ENCODE measurements around the gene ANP32A.

ANP32A gene

DNA sequence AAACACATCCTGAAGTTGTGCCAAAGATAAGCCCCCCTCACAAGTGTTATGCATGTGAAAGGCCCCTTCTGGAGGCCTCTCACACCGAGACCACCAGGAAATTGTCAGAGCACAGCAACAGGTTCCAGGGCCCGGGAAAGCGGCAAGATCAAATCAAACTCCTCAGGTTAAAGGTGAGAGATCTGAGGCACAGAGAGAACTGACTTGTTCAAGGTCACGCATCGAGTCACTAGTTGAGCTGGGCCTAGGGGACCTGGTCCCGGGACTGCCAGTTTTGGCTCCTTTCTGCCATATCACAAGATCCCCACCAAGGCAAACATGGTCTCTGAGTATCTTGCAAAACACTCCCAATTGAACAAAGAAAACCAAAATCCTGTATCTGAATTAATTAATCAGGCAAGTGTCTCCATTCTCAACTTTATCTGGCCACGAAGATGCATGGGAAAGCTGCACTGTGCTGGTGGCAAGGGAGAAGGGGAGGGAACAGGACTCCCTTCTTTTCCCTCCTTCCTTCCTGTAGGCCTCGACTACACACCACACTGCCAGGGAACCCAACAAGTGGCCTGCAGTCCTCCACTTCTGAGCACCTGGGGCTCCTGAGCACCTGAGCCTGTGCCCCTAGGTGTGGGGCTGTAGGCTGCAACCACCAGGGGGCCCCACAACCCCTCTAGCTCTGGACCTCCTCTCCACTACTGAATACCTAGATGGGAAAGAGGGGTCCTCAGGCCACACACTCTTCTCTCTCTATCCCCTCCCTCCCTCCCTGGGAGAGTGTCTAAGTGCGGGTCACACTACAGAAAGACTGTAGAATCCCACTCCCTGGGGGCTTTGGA is 37.3 kb downstream of the ANP32A start:
- Histone ChIP-seq H3K27me3 (ENCODE audit: insufficient read depth, low read length, poor library complexity) (no peaks in the 10 kb centered on the region), H2BK120ac (ENCODE audit: low read depth, low read length) (no peak overlapping the region), H3K9ac (ENCODE audit: low read length) (no peak overlapping the region), H3K23ac (ENCODE audit: low read length) (no peak overlapping the region), H3K4me1 (ENCODE audit: control insufficient read depth, low read depth, low read length) (no peaks in the 10 kb centered on the region), H4K8ac (ENCODE audit: low read depth, low read length) (no peak overlapping the region), H3K4me2 (ENCODE audit: low read length) (no peak overlapping the region), H4K5ac (ENCODE audit: low read length) (no peak overlapping the region), H2BK5ac (ENCODE audit: low read length) (no peak overlapping the region), H3K4me3 (ENCODE audit: low read length) (no peak overlapping the region), H3K27ac (ENCODE audit: low read depth, low read length) (no peak overlapping the region), H3K56ac (ENCODE audit: low read length) (no peak overlapping the region), H2BK15ac (replicated peaks; ENCODE audit: low read depth) (no peak overlapping the region), H3K4ac (ENCODE audit: low read depth, low read length) (no peak overlapping the region), H2AK5ac (ENCODE audit: low read length) (no peak overlapping the region), H3K36me3 (ENCODE audit: control insufficient read depth, insufficient read depth, low read length) (peaks cover 10% of the 10 kb centered on the region), H3K79me2 (ENCODE audit: control insufficient read depth, insufficient read depth, low read length) (peaks cover 11% of the 10 kb centered on the region), H3K18ac (ENCODE audit: low read length) (no peak overlapping the region), H3K79me1 (ENCODE audit: low read length) (peaks cover 22% of the 10 kb centered on the region)
- peak; percentile 75 for DNase-seq
- no CpG with 5 or more reads among the region's 9 CpGs for WGBS (ENCODE audit: extremely low coverage, insufficient coverage, low lambda C conversion rate)

- H3K23ac ChIP-seq (ENCODE audit: low read length): no peak overlapping the region
- peaks cover 10% of the 10 kb centered on the region for H3K36me3 ChIP-seq (ENCODE audit: control insufficient read depth, insufficient read depth, low read length)
- no peak for DNase-seq
- no peak overlapping the region for H4K5ac ChIP-seq (ENCODE audit: low read length)
- H2BK15ac ChIP-seq (replicated peaks; ENCODE audit: low read depth): no peak overlapping the region
- H2BK120ac ChIP-seq (ENCODE audit: low read depth, low read length): no peak overlapping the region
- H3K4me3 ChIP-seq (ENCODE audit: low read length): no peak overlapping the region
- H3K27ac ChIP-seq (ENCODE audit: low read depth, low read length): no peak overlapping the region
- H3K79me1 ChIP-seq (ENCODE audit: low read length): peaks cover 15% of the 10 kb centered on the region
- no peak overlapping the region for H2AK5ac ChIP-seq (ENCODE audit: low read length)
- no peak overlapping the region for H2BK5ac ChIP-seq (ENCODE audit: low read length)
- H3K4ac ChIP-seq (ENCODE audit: low read depth, low read length): no peak overlapping the region
- H3K79me2 ChIP-seq (ENCODE audit: control insufficient read depth, insufficient read depth, low read length): peaks cover 4% of the 10 kb centered on the region
- no peak overlapping the region for H3K4me2 ChIP-seq (ENCODE audit: low read length)
- no peak overlapping the region for H4K8ac ChIP-seq (ENCODE audit: low read depth, low read length)
- no peak overlapping the region for H3K9ac ChIP-seq (ENCODE audit: low read length)
- H3K56ac ChIP-seq (ENCODE audit: low read length): no peak overlapping the region
- no peaks in the 10 kb centered on the region for H3K4me1 ChIP-seq (ENCODE audit: control insufficient read depth, low read depth, low read length)
- H3K27me3 ChIP-seq (ENCODE audit: insufficient read depth, low read length, poor library complexity): no peaks in the 10 kb centered on the region
- no peak overlapping the region for H3K18ac ChIP-seq (ENCODE audit: low read length)
- no CpG with 5 or more reads among the region's 12 CpGs for WGBS (ENCODE audit: extremely low coverage, insufficient coverage, low lambda C conversion rate)
These were observed 38.0 kb downstream of the ANP32A start for GRCh38 chr15:68782589-68783161.

DNA sequence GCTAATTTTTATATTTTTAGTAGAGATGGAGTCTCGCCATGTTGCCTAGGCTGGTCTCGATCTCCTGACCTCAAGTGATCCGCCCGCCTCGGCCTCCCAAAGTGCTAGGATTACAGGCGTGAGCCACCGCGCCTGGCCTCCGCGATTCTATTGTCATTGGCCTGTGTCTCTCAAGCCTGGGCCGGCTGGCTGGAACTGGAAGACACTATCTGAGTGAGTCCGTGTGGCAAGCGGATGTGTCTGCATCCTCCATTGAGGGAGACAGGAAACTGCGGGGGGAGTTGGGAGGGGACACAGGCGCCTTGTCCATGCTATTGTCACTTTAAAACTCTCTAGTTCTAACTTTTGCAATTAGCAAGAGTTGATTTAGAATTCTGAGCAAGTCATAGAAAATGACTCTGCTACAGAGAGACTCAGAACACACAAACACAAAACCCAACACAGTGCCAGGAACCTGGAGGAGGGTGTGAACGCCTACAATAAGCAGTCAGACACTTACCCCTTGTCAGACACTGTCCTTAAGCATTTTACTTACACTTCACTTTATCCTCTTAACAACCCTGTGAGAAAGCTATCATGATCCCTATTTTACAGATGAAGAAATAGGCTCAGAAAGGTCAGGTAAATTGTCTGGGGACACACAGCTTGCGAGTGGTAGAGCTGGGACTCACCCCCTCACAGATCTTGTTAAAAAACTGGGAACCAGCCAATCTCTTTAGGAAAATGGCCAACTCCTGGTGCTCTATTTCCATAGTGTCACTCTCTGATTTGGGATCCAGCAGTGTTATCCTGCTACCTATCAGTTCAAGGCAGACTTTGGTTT is 38.7 kb downstream of the ANP32A start:
- Histone ChIP-seq H4K5ac (ENCODE audit: low read length) (no peak overlapping the region), H3K56ac (ENCODE audit: low read length) (no peak overlapping the region), H3K4me2 (ENCODE audit: low read length) (no peak overlapping the region), H3K79me1 (ENCODE audit: low read length) (peaks cover 14% of the 10 kb centered on the region), H4K8ac (ENCODE audit: low read depth, low read length) (no peak overlapping the region), H3K23ac (ENCODE audit: low read length) (no peak overlapping the region), H3K27me3 (ENCODE audit: insufficient read depth, low read length, poor library complexity) (no peaks in the 10 kb centered on the region), H3K4me3 (ENCODE audit: low read length) (no peak overlapping the region), H3K27ac (ENCODE audit: low read depth, low read length) (no peak overlapping the region), H2BK5ac (ENCODE audit: low read length) (no peak overlapping the region), H3K79me2 (ENCODE audit: control insufficient read depth, insufficient read depth, low read length) (no peaks in the 10 kb centered on the region), H2BK120ac (ENCODE audit: low read depth, low read length) (no peak overlapping the region), H2BK15ac (replicated peaks; ENCODE audit: low read depth) (no peak overlapping the region), H2AK5ac (ENCODE audit: low read length) (no peak overlapping the region), H3K18ac (ENCODE audit: low read length) (no peak overlapping the region), H3K9ac (ENCODE audit: low read length) (no peak overlapping the region), H3K4ac (ENCODE audit: low read depth, low read length) (no peak overlapping the region), H3K36me3 (ENCODE audit: control insufficient read depth, insufficient read depth, low read length) (peaks cover 10% of the 10 kb centered on the region), H3K4me1 (ENCODE audit: control insufficient read depth, low read depth, low read length) (no peaks in the 10 kb centered on the region)
- WGBS (ENCODE audit: extremely low coverage, insufficient coverage, low lambda C conversion rate): no CpG with 5 or more reads among the region's 17 CpGs
- no peak for DNase-seq

- DNase-seq: no peak
- no peaks in the 10 kb centered on the region for H3K79me2 ChIP-seq (ENCODE audit: control insufficient read depth, insufficient read depth, low read length)
- H3K4me1 ChIP-seq (ENCODE audit: control insufficient read depth, low read depth, low read length): no peaks in the 10 kb centered on the region
- H3K36me3 ChIP-seq (ENCODE audit: control insufficient read depth, insufficient read depth, low read length): peaks cover 9% of the 10 kb centered on the region
- no peak overlapping the region for H2BK15ac ChIP-seq (replicated peaks; ENCODE audit: low read depth)
- H2BK120ac ChIP-seq (ENCODE audit: low read depth, low read length): no peak overlapping the region
- H4K8ac ChIP-seq (ENCODE audit: low read depth, low read length): no peak overlapping the region
- no peak overlapping the region for H3K23ac ChIP-seq (ENCODE audit: low read length)
- no peaks in the 10 kb centered on the region for H3K27me3 ChIP-seq (ENCODE audit: insufficient read depth, low read length, poor library complexity)
- no peak overlapping the region for H3K4ac ChIP-seq (ENCODE audit: low read depth, low read length)
- H3K56ac ChIP-seq (ENCODE audit: low read length): no peak overlapping the region
- peaks cover 13% of the 10 kb centered on the region for H3K79me1 ChIP-seq (ENCODE audit: low read length)
- H4K5ac ChIP-seq (ENCODE audit: low read length): no peak overlapping the region
- no peak overlapping the region for H3K9ac ChIP-seq (ENCODE audit: low read length)
- H3K4me3 ChIP-seq (ENCODE audit: low read length): no peak overlapping the region
- H3K18ac ChIP-seq (ENCODE audit: low read length): no peak overlapping the region
- no peak overlapping the region for H2BK5ac ChIP-seq (ENCODE audit: low read length)
- no peak overlapping the region for H2AK5ac ChIP-seq (ENCODE audit: low read length)
- H3K4me2 ChIP-seq (ENCODE audit: low read length): no peak overlapping the region
- no peak overlapping the region for H3K27ac ChIP-seq (ENCODE audit: low read depth, low read length)
These were observed 39.5 kb downstream of the ANP32A start for GRCh38 chr15:68781217-68781616.

DNA sequence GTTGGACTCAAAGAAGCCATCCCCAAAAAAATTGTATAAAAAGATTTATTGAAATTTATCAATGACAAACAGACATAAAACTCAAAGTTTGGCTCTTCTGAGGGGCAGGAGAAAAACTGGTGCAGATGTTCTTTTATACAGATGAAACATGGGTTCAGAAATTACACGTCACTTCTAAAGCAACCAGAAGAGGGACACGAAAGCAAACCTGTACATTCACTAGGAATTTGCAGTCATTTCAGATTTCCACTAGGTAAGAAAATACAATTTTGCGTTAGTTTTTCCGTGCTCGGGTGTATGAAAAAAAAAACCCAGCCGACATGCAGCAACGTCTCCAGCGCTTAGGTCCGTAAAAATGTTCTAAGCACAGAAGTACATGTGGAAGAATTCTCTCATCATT is 41.8 kb downstream of the ANP32A start:
- Histone ChIP-seq H3K27ac (ENCODE audit: low read depth, low read length) (no peak overlapping the region), H3K4ac (ENCODE audit: low read depth, low read length) (no peak overlapping the region), H4K5ac (ENCODE audit: low read length) (no peak overlapping the region), H2BK120ac (ENCODE audit: low read depth, low read length) (no peak overlapping the region), H3K18ac (ENCODE audit: low read length) (no peak overlapping the region), H3K79me1 (ENCODE audit: low read length) (peaks cover 6% of the 10 kb centered on the region), H3K27me3 (ENCODE audit: insufficient read depth, low read length, poor library complexity) (no peaks in the 10 kb centered on the region), H3K9ac (ENCODE audit: low read length) (no peak overlapping the region), H4K8ac (ENCODE audit: low read depth, low read length) (no peak overlapping the region), H3K4me1 (ENCODE audit: control insufficient read depth, low read depth, low read length) (no peaks in the 10 kb centered on the region), H3K36me3 (ENCODE audit: control insufficient read depth, insufficient read depth, low read length) (peaks cover 5% of the 10 kb centered on the region), H3K23ac (ENCODE audit: low read length) (no peak overlapping the region), H2BK5ac (ENCODE audit: low read length) (no peak overlapping the region), H2BK15ac (replicated peaks; ENCODE audit: low read depth) (no peak overlapping the region), H3K4me2 (ENCODE audit: low read length) (no peak overlapping the region), H2AK5ac (ENCODE audit: low read length) (no peak overlapping the region), H3K56ac (ENCODE audit: low read length) (no peak overlapping the region), H3K4me3 (ENCODE audit: low read length) (no peak overlapping the region), H3K79me2 (ENCODE audit: control insufficient read depth, insufficient read depth, low read length) (no peaks in the 10 kb centered on the region)
- DNase-seq: no peak
- WGBS (ENCODE audit: extremely low coverage, insufficient coverage, low lambda C conversion rate): no CpG with 5 or more reads among the region's 9 CpGs
